Left lobe of liver (tissue), 2 donors: Measurements from ENCODE around the gene HTT. TPM values are rescaled to one million over a fixed set of nuclear protein-coding genes. Genes with fewer than 3 reads are reported as not detected.
"Not testable (repeated sequence)": the region's sequence is repeated elsewhere in the genome, so short reads cannot be mapped to it uniquely, and the experiment has no call there.

Experiments used
- ATAC-seq: fragments of 200-7000 bp; cut with Tn5 transposase; one replicate; pipeline ENCODE4 v1.9.1; 2020; ENCODE audit warnings: mild to moderate bottlenecking, moderate library complexity
- DNase-seq: peaks from one replicate; pipeline ENCODE4 v3.0.0-alpha.2; 2020; ENCODE audit warnings: low spot score
- total RNA-seq: library from RNA; stranded (reverse); gene quantifications from one replicate; pipeline ENCODE4 v1.2.1, GENCODE V29; 2021
- donor health status: DM: no; HTN: no; CAD: no; lungs with moderate emphysema.
- donor health status: DM: no; HTN: yes; CAD: no.

HTT gene
- total RNA-seq, 1 donor from 2014 or later = 25.1 TPM

- ATAC-seq = no peak
- DNase-seq = no peak
These were observed 42.5 kb downstream of the HTT start for GRCh38 chr4:3116955-3117354.

- DNase-seq (no peak), ATAC-seq (no peak)
These were observed 43.8 kb downstream of the HTT start for GRCh38 chr4:3118312-3118711.

- no peak for DNase-seq
- ATAC-seq = no peak
These were observed 45.0 kb downstream of the HTT start for GRCh38 chr4:3119464-3119863.

DNA sequence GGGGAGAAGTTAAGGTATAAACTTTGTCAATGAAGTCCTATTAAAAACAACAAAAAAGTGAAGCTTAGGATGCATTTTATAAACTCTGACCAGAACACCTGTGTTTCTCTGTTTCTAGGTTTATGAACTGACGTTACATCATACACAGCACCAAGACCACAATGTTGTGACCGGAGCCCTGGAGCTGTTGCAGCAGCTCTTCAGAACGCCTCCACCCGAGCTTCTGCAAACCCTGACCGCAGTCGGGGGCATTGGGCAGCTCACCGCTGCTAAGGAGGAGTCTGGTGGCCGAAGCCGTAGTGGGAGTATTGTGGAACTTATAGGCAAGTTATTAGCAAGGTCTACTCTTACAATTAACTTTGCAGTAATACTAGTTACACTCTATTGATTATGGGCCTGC lies 46.6 kb downstream of the HTT start:
- DNase-seq (no peak), ATAC-seq (no peak)

- ATAC-seq = no peak
- no peak for DNase-seq
These were observed 47.1 kb downstream of the HTT start for GRCh38 chr4:3121596-3121995.

DNA sequence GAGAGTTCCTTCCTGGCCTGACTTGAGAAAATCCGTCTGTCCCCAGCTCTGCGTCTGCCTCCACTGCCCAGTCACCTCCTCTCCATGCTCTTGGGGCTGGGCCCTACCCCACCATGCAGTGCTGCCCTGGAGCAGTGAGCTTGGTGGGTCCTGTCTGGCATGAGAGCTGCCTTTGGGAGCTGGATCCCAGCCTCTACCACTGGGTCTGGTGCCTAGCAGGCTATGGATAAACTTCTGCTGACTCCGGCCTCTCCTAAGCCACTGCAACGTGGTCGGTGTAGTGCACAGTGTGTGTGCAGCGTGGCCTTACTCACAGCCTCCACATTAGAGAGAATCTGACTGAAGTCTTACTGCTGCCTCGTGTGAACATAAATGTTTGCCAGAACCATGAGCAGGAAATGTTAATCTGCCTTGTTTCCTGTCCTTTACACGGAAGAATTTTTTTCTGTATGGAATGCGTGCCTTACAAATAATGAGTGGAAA lies 47.6 kb downstream of the HTT start:
- DNase-seq = no peak
- peak; percentile 64 for ATAC-seq

GRCh38 chr4:3123181-3123671 lies 48.7 kb downstream of the HTT start:
- ATAC-seq (no peak), DNase-seq (no peak)

GRCh38 chr4:3124070-3124767 lies 49.7 kb downstream of the HTT start:
- no peak for DNase-seq
- ATAC-seq = no peak

DNA sequence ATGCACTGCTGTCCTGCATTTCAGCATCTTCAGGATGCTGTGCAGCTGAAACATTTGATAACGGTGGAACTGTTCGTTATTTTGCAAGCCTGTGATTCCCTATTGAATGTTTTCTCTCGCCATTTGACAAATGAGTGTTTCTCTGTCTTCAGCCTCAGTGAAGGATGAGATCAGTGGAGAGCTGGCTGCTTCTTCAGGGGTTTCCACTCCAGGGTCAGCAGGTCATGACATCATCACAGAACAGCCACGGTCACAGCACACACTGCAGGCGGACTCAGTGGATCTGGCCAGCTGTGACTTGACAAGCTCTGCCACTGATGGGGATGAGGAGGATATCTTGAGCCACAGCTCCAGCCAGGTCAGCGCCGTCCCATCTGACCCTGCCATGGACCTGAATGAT lies 52.6 kb downstream of the HTT start:
- DNase-seq (no peak), ATAC-seq (peak; percentile 32)

- ATAC-seq (no peak), DNase-seq (no peak)
These were observed 53.6 kb downstream of the HTT start for GRCh38 chr4:3128058-3128457.

DNA sequence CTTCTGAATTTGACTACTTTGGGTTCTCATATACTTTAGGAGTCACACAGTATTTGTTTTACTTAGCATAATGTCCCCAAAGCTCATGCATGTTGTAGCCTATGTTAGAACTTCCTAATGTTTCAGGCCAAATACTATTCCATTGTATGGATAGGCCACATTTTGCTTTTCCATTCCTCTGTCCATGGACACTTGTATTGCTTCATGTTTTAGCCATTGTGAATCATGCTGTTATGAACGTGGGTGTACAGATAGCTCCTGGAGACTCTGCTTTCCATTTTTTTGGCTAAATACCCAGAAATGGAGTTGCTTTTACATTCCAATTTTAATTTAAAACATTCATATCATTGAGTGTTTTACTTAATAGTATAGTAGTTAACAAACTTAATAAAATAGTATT lies 54.5 kb downstream of the HTT start:
- no peak for ATAC-seq
- DNase-seq = no peak

GRCh38 chr4:3130201-3130600 lies 55.7 kb downstream of the HTT start:
- DNase-seq (no peak), ATAC-seq (no peak)

- DNase-seq (no peak), ATAC-seq (peak; percentile 14)
These were observed 56.3 kb downstream of the HTT start for GRCh38 chr4:3130826-3131225.

DNA sequence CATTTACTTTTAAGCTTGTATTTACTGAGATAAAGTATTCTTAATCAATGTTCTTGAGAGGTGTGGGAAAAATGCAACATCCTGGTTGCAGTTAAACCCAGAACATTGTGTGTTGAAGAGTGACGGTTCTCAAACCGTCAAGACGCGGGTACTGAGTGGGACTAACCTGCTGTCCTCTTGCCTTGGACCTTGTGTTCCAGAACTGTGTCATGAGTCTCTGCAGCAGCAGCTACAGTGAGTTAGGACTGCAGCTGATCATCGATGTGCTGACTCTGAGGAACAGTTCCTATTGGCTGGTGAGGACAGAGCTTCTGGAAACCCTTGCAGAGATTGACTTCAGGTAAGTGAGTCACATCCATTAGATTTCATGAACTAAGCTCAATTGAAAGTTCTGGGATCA lies 59.7 kb downstream of the HTT start:
- DNase-seq (no peak), ATAC-seq (peak; percentile 18)

GRCh38 chr4:3135155-3136011 lies 60.9 kb downstream of the HTT start:
- ATAC-seq = peak; percentile 76

GRCh38 chr4:3136454-3136853 lies 62.0 kb downstream of the HTT start:
- DNase-seq (no peak), ATAC-seq (no peak)

More at GRCh38 chr4:3135155-3136011, 60.9 kb downstream of the HTT start:
- DNase-seq = no peak

DNA sequence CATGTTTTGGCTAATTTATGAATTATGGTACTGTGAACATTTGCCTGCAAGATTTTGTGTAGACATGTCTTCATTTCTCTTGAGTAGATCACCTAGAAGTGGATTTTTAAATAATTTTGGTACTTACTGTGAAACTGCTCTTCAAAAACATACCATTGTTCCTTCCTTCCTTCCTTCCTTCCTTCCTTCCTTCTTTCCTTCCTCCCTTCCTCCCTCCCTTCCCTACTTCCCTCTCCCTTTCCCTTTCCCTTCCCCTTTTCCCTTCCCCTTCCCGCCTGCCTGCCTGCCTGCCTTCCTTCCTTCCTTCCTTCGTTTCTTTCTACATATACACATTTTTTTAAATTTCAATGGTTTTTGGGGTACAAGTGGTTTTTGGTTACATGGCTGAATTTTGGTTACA lies 63.4 kb downstream of the HTT start:
- ATAC-seq (no peak), DNase-seq (no peak)

GRCh38 chr4:3145234-3145924 lies 70.9 kb downstream of the HTT start:
- peak; percentile 30 for ATAC-seq
- no peak for DNase-seq

GRCh38 chr4:3148926-3149325 lies 74.4 kb downstream of the HTT start:
- DNase-seq (no peak), ATAC-seq (no peak)

DNA sequence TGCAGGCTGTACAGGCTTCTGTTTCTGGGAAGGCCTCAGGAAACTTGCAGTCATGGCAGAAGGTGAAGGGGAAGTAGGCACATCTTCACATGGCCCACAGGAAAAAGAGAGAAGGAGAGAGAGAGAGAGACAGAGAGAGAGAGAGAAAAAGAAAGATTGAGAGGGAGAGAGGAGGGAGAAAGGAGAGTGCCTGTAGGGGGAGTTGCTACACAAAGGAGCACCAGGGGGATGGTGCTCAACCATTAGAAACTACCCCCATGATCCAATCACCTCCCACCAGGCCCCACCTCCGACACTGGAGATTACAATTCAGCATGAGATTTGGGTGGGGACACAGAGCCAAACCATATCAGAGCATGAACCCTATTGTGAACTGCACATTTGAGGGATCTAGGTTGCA lies 76.8 kb downstream of the HTT start:
- not testable (repeated sequence) for DNase-seq, ATAC-seq

DNA sequence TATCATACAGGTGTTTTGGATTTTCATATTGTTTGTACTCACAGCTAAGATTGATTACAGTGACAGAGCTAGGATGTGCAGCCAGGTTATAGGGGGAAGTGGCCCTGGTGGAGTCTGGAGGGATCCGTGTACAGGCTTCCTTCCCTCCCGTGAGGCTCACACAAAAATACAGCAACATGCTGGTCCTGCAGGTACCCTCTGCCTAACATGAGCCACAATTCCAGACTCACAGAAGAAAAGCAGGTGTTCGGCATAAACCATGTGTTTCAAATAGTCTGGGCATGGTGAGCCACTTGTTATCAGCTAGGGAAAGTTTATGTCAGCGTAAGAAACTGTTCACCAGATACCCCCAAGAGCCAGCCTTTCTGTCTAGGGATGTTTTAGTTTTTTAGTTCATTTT lies 82.9 kb downstream of the HTT start:
- ATAC-seq (no peak), DNase-seq (no peak)
